Stimulated activated CD8-positive, alpha-beta memory T cell treated with anti-CD3 and anti-CD28 coated beads, Interleukin-7, amount 100 ng/mL, for 24 hours (primary cell): ENCODE data around the gene CCSER1.
"Not testable (repeated sequence)": the region's sequence is repeated elsewhere in the genome, so short reads cannot be mapped to it uniquely, and the experiment has no call there.

Experiments
- DNase-seq: peaks from one replicate; pipeline ENCODE4 v3.0.0-alpha.2; 2020; ENCODE audit warnings: low read depth

The CCSER1 gene

DNA sequence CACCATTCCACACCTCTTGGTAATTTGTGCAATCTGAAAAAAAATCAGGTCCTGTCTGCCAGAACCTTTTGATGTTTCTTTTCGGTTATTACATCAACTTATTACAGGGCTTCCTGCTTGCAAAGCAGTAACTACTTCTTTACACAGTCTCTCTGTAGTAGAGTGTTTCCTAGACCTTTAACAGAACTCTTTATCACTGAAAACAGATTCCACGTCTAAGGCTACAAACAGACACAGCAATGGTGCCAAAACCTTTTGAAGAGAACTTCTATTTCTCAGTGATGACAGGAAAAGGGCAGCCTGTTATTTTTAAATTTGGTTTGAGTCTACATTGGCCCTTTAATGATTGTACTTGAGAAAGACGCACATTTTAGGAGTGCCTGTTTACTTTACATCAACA lies 1463.1 kb downstream of the CCSER1 start:
- DNase-seq, result no peak

GRCh38 chr4:91592125-91592524 lies 1464.9 kb downstream of the CCSER1 start:
- DNase-seq, result no peak

DNA sequence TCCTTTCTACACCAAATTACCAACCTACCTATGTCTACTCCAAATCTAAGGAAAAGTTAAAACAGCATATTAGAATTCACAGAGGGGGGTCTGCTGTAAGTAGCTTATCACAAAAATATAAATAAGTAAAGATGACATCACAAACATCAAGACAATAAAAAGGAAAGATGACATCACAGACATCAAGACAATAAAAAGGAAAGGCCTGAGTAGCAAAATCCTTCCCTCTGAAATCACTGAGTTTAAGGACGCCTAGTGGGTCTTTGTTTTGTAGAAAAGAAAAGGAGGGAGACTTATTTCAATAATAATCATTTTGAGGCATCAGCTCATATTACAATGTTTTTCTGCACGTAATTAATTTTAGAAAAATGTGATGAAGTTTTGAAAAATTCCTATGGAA lies 1469.5 kb downstream of the CCSER1 start:
- no peak for DNase-seq

DNA sequence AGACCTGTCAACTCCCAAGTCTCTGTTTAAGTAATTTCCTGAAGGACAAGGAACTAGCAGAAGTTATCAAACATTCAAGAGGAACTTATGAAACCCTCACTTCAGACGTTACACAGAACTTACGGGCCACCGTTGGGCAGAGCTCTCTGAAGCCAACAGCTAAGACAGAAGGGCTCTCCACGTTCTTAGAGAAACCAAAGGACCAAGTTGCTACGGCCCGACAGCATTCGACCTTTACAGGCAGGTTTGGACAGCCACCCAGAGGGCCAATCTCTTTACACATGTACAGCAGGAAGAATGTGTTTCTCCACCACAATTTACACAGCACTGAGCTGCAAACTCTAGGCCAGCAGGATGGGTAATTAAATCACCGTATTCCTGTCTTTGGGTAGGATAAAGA lies 1471.5 kb downstream of the CCSER1 start:
- DNase-seq, result no peak

GRCh38 chr4:91600301-91600700 lies 1473.1 kb downstream of the CCSER1 start:
- no peak for DNase-seq

GRCh38 chr4:91601401-91601800 lies 1474.2 kb downstream of the CCSER1 start:
- DNase-seq, result no peak

- DNase-seq, result no peak
Observed at GRCh38 chr4:91611782-91612181, 1484.6 kb downstream of the CCSER1 start.

DNA sequence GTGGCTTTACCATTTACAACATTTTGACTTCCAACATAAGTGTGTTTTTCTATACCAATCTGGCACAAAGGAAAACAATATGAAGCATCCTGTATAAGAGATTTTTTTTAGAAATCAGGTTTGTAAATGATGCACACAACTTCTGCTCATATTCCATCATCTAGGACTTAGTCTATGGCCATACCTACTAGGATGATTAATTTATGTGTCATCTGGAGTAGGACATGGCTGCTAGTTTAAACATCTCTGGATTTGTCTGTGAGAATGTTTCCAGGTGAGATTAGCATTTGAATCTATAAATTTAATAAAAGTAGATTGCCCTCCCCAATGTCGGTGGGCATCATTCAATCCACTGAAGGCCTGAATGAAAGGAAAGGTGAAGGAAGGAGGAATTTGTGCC lies 1493.8 kb downstream of the CCSER1 start:
- no peak for DNase-seq

- no peak for DNase-seq
Observed at GRCh38 chr4:91621446-91621845, 1494.3 kb downstream of the CCSER1 start.

DNA sequence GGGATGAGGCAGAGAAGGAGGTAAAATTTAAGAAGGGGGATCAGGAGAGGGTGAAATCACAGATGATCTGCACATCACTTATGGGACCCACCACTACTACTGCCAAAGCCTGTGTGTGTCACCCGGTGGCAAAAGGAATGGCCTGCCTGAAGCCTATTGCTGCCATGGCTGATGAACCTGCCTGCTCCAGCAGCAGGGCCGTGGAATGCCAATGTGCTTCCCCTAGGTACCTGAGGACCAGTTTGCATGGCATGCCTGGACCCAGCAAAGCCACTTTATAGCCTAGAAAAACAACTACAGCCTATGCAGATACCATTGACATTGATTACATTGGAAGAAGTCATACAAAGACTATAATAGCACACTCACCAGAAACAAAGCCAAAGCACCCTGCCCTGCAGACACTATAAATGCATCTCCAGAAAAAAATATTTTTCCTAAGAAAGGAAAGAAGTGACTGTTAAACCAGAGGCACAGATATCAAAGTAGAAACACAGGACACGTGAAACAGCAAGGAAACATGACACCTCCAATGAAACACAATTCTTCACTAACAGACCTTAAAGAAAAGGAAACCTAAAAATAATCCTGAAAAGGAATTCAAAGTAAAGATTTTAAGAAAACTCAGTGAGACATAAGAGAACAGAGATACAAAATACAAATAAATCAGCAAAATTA lies 1495.9 kb downstream of the CCSER1 start:
- no peak for DNase-seq

DNA sequence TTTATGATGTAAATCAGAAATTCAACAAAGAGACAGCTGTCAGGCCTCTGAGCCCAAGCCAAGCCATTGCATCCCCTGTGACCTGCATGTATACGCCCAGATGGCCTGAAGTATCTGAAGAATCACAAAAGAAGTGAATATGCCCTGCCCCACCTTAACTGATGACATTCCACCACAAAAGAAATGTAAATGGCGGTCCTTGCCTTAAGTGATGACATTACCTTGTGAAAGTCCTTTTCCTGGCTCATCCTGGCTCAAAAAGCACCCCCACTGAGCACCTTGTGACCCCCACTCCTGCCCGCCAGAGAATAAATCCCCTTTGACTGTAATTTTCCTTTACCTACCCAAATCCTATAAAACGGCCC lies 1496.4 kb downstream of the CCSER1 start:
- DNase-seq, result not testable (repeated sequence)

DNA sequence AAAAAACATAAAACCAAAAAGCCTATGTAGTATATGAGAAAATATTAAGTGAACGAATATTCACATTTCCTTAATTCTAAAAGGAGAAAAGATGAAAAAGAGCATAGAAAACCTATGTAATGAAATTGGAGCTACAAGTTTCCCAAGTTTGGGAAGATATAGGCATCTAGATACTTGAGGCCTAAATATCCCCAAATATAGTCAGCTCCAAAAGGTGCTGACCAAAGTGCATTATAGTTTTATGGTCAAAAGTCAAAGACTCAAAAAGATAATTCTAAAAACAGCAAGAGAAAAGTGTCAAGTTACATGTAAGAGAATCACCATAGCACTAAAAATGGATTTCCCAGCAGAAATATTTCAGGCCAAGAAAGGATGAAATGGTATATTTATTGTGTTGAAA lies 1502.9 kb downstream of the CCSER1 start:
- no peak for DNase-seq

DNA sequence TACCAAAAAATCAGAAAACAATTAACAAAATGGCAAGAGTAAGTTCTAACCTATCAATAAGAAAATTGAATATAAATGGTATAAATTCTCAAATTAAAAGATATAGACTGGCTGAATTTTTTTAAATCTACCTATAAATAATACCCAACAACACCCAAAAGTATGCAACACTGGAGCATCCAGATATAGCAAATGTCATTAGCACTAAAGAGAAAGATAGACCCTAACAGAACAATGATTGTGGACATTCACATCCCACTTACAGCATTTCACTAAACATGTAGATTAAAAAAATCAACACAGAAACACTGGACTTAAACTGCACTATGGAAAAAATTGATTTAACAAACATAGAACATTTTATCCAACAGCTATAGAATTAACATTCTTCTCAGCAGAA lies 1503.6 kb downstream of the CCSER1 start:
- no peak for DNase-seq

DNA sequence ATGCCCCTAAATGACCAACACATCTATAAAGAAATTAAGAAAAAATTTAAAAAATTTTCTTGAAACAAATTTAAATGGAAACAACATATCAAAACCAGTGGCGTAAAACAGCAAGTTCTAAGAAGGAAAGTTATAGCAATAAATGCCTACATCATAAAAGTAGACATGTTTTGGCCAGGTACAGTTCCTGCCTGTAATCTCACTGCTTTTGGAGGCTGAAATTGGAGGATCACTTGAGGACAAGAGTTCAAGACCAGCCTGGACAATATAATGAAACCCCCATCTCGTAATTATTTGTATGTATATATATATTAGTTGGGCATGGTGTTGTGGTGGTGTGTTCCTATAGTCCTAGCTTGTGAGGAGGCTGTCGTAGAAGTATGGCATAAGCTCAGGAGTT lies 1504.1 kb downstream of the CCSER1 start:
- no peak for DNase-seq

DNA sequence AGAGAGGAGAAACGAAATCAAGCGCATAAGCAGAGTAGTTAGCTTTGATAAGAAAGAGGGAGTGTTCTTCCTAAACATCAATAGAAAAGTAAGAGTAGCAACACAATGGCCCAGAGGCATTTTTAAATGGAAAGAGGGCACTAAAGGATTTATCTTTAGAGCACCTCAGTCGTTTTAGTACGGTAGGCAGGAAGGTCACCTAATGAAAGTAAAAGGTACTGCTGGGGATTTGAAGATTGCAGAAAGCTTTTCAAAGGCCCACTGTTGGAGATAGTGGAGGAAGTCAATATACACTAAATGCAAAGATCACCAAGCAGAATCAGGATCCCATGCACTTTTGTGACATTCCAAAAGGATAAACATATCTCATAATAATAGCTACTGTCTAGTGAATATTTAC lies 1508.9 kb downstream of the CCSER1 start:
- DNase-seq, result no peak
